WTC11 (cell line): ENCODE measurements around the gene PRAC2. TPM values are rescaled to one million over a fixed set of nuclear protein-coding genes. Genes with fewer than 3 reads are reported as not detected.

ENCODE experiments used
- ATAC-seq: fragments of 200-7000 bp; cut with Tn5 transposase; 2 replicates; pipeline ENCODE4 v1.10.0; 2021; ENCODE audit warnings: mild to moderate bottlenecking, moderate library complexity
- CTCF ChIA-PET: fragments of 300-600 bp; sonication (Branson Sonifier 250); formaldehyde crosslinking; loops from one replicate; lab custom pipeline; 2021; ENCODE audit warnings: antibody characterized with exemption; lab: Charles Lee
- POLR2A ChIA-PET: fragments of 350-600 bp; sonication (Branson Sonifier 250); formaldehyde crosslinking; loops from one replicate; lab custom pipeline; 2021; ENCODE audit warnings: antibody characterized with exemption; lab: Charles Lee
- DNase-seq: peaks from one replicate; pipeline ENCODE4 v3.0.0; 2021; ENCODE audit warnings: low spot score
- H3K27ac Mint-ChIP-seq: 2 replicates; pipeline ENCODE4 v1.8.0; 2021; ENCODE audit warnings: mixed read lengths
- H3K27me3 Mint-ChIP-seq: 2 replicates; pipeline ENCODE4 v1.8.0; 2021; ENCODE audit warnings: low read depth, mild to moderate bottlenecking, moderate library complexity, mixed read lengths
- H3K36me3 Mint-ChIP-seq: 2 replicates; pipeline ENCODE4 v1.8.0; 2021; ENCODE audit warnings: mixed read lengths
- H3K4me1 Mint-ChIP-seq: 2 replicates; pipeline ENCODE4 v1.8.0; 2022; ENCODE audit warnings: mixed read lengths
- H3K4me3 Mint-ChIP-seq: 2 replicates; pipeline ENCODE4 v1.8.0; 2021; ENCODE audit warnings: mild to moderate bottlenecking, moderate library complexity, mixed read lengths
- H3K9me3 Mint-ChIP-seq: 2 replicates; pipeline ENCODE4 v1.8.0; 2021; ENCODE audit warnings: mixed read lengths
- ARID4B ChIP-seq: sonication (generic); formaldehyde crosslinking; IDR thresholded peaks from 2 replicates; pipeline ENCODE4 v1.8.0; 2023; ENCODE audit warnings: missing genetic modification reagents, mild to moderate bottlenecking, borderline replicate concordance
- ATF3 ChIP-seq: sonication (generic); formaldehyde crosslinking; conservative IDR thresholded peaks from 2 replicates; pipeline ENCODE4 v1.8.1; 2022; ENCODE audit warnings: mild to moderate bottlenecking, missing genetic modification reagents
- ATF6 ChIP-seq: sonication (generic); formaldehyde crosslinking; IDR thresholded peaks from 2 replicates; pipeline ENCODE4 v1.8.1; 2023; ENCODE audit warnings: mild to moderate bottlenecking, missing genetic modification reagents
- CBFB ChIP-seq: sonication (generic); formaldehyde crosslinking; IDR thresholded peaks from 2 replicates; pipeline ENCODE4 v1.8.1; 2022; ENCODE audit warnings: mild to moderate bottlenecking, low read depth, missing genetic modification reagents
- CDX4 ChIP-seq: fragments of 250-450 bp; sonication (Bioruptor Pico); IDR thresholded peaks from 2 replicates; pipeline ENCODE4 v1.9.0; 2021; ENCODE audit warnings: moderate library complexity, mild to moderate bottlenecking, inconsistent platforms, borderline replicate concordance
- CREM ChIP-seq: sonication (generic); formaldehyde crosslinking; IDR thresholded peaks from 2 replicates; pipeline ENCODE4 v1.8.1; 2022; ENCODE audit warnings: mild to moderate bottlenecking, missing genetic modification reagents, moderate library complexity
- FOXJ3 ChIP-seq: sonication (generic); formaldehyde crosslinking; IDR thresholded peaks from 2 replicates; pipeline ENCODE4 v1.9.0; 2021; ENCODE audit warnings: missing genetic modification reagents, mild to moderate bottlenecking, borderline replicate concordance
- FOXK1 ChIP-seq: sonication (generic); formaldehyde crosslinking; IDR thresholded peaks from 2 replicates; pipeline ENCODE4 v1.8.0; 2022; ENCODE audit warnings: mild to moderate bottlenecking, moderate library complexity, missing genetic modification reagents
- FOXP4 ChIP-seq: sonication (generic); formaldehyde crosslinking; IDR thresholded peaks from 2 replicates; pipeline ENCODE4 v1.8.0; 2022; ENCODE audit warnings: mild to moderate bottlenecking, missing genetic modification reagents
- GRHL2 ChIP-seq: fragments of 250-450 bp; sonication (Bioruptor Pico); IDR thresholded peaks from 2 replicates; pipeline ENCODE4 v1.8.0; 2022; ENCODE audit warnings: mild to moderate bottlenecking, moderate library complexity; ENCODE audit not compliant: insufficient replicate concordance, severe bottlenecking
- HMGXB4 ChIP-seq: sonication (generic); formaldehyde crosslinking; IDR thresholded peaks from 2 replicates; pipeline ENCODE4 v1.8.1; 2023; ENCODE audit warnings: mild to moderate bottlenecking, moderate library complexity, missing genetic modification reagents
- IRF2 ChIP-seq: sonication (generic); formaldehyde crosslinking; IDR thresholded peaks from 2 replicates; pipeline ENCODE4 v1.8.0; 2022; ENCODE audit warnings: low read depth, missing genetic modification reagents, borderline replicate concordance
- NFE2L1 ChIP-seq: sonication (generic); formaldehyde crosslinking; IDR thresholded peaks from 2 replicates; pipeline ENCODE4 v1.8.1; 2023; ENCODE audit warnings: missing genetic modification reagents
- RORB ChIP-seq: fragments of 250-450 bp; sonication (Bioruptor Pico); IDR thresholded peaks from 2 replicates; pipeline ENCODE4 v1.9.0; 2021; ENCODE audit warnings: mild to moderate bottlenecking
- TEAD4 ChIP-seq: sonication (generic); formaldehyde crosslinking; IDR thresholded peaks from 2 replicates; pipeline ENCODE4 v1.8.0; 2022; ENCODE audit warnings: mild to moderate bottlenecking, missing genetic modification reagents
- TP53 ChIP-seq: sonication (generic); formaldehyde crosslinking; IDR thresholded peaks from 2 replicates; pipeline ENCODE4 v1.8.1; 2023; ENCODE audit warnings: mild to moderate bottlenecking, missing genetic modification reagents
- ZNF317 ChIP-seq: sonication (generic); formaldehyde crosslinking; IDR thresholded peaks from 2 replicates; pipeline ENCODE4 v1.8.1; 2023; ENCODE audit warnings: low read depth, mild to moderate bottlenecking, moderate library complexity, missing genetic modification reagents, borderline replicate concordance
- ZSCAN18 ChIP-seq: fragments of 250-450 bp; sonication (Bioruptor Pico); IDR thresholded peaks from 2 replicates; pipeline ENCODE4 v2.1.2; 2022; ENCODE audit warnings: mild to moderate bottlenecking, moderate library complexity
- total RNA-seq: library from RNA; stranded (reverse); gene quantifications from 3 replicates; pipeline ENCODE4 v1.2.3, GENCODE V29; 2021

Gene PRAC2
- total RNA-seq, 1 experiment from 2014 or later, result 22.3 TPM

GRCh38 chr17:48725004-48725287, 2.0 kb downstream of the PRAC2 start:
- H3K27ac Mint-ChIP-seq, result no peak overlapping the region

More at GRCh38 chr17:48725004-48725287, 2.0 kb downstream of the PRAC2 start:
- Mint-ChIP-seq H3K4me1 (peaks cover 51% of the 10 kb centered on the region), H3K27me3 (peaks cover 100% of the 10 kb centered on the region), H3K9me3 (no peaks in the 10 kb centered on the region), H3K4me3 (peak overlapping the region; percentile 70), H3K36me3 (no peaks in the 10 kb centered on the region)
- ATAC-seq (no peak), DNase-seq (no peak)
- ChIA-PET POLR2A (interaction anchor here (1.4 kb wide), 1 partner anchor 677 kb away, joined by 4 read pairs; the partner anchor contains the start of gene NFE2L1), CTCF (interaction anchor here (0.6 to 10.9 kb wide), 35 partner anchors 10 to 204 kb away, joined by 3 to 218 read pairs (median 6); partner anchors contain the start of genes ATP5MC1 and TTLL6)
- no peak for TF ChIP-seq ZNF317 (CRISPR knock-in tag)
- no peak for TF ChIP-seq GRHL2 (CRISPR knock-in tag)
- TF ChIP-seq TP53, result no peak
- TF ChIP-seq CBFB, result no peak
- TF ChIP-seq CREM, result no peak
- TF ChIP-seq FOXP4, result no peak
- no peak for TF ChIP-seq IRF2 (CRISPR knock-in tag)
- TF ChIP-seq CDX4 (CRISPR knock-in tag), result no peak
- TF ChIP-seq ATF3, result no peak
- no peak for TF ChIP-seq FOXK1
- no peak for TF ChIP-seq ZSCAN18 (CRISPR knock-in tag)
- TF ChIP-seq FOXJ3 (CRISPR knock-in tag), result no peak
- no peak for TF ChIP-seq ARID4B (CRISPR knock-in tag)
- TF ChIP-seq ATF6 (CRISPR knock-in tag), result no peak
- TF ChIP-seq NFE2L1, result no peak
- no peak for TF ChIP-seq RORB (CRISPR knock-in tag)
- no peak for TF ChIP-seq HMGXB4
- TF ChIP-seq TEAD4 (CRISPR knock-in tag), result no peak
